Subcutaneous abdominal adipose tissue (tissue), 5 donors: ENCODE data around the gene SYNE4.
"Not testable (repeated sequence)": the region's sequence is repeated elsewhere in the genome, so short reads cannot be mapped to it uniquely, and the experiment has no call there.

Source experiments
- H3K27ac ChIP-seq: one replicate; pipeline ENCODE4 v1.7.0; 2013; ENCODE audit warnings: low read depth, mild to moderate bottlenecking, inconsistent platforms, low read length, moderate library complexity
- H3K27me3 ChIP-seq, 5 donors: one replicate each; pipeline ENCODE4 v1.7.0; 2013; ENCODE audit warnings: low read length in 5 of 5, inconsistent platforms in 1 of 5; ENCODE audit not compliant: control insufficient read depth in 5 of 5, insufficient read depth in 4 of 5
- H3K36me3 ChIP-seq, 5 donors: one replicate each; pipeline ENCODE4 v1.7.0; 2013; ENCODE audit warnings: low read length in 5 of 5; ENCODE audit not compliant: control insufficient read depth in 5 of 5, insufficient read depth in 5 of 5
- H3K4me1 ChIP-seq, 5 donors: one replicate each; pipeline ENCODE4 v1.7.0; 2013; ENCODE audit warnings: low read length in 5 of 5, mild to moderate bottlenecking in 3 of 5, moderate library complexity in 1 of 5; ENCODE audit not compliant: control insufficient read depth in 5 of 5, insufficient read depth in 5 of 5
- H3K4me3 ChIP-seq, 5 donors: one replicate each; pipeline ENCODE4 v1.7.0; 2013; ENCODE audit warnings: low read length in 5 of 5, low read depth in 1 of 5
- H3K9ac ChIP-seq, 5 donors: one replicate each; pipeline ENCODE4 v1.7.0; 2013; ENCODE audit warnings: low read length in 5 of 5, mild to moderate bottlenecking in 4 of 5, moderate library complexity in 3 of 5
- H3K9me3 ChIP-seq, 5 donors: one replicate each; pipeline ENCODE4 v1.7.0; 2013; ENCODE audit warnings: low read length in 5 of 5; ENCODE audit not compliant: control insufficient read depth in 5 of 5
- donor health status: healthy.
- donor health status: healthy.
- donor health status: healthy.
- donor health status: healthy.
- donor health status: healthy.

SYNE4 gene

GRCh38 chr19:35959040-35959967, 49.3 kb downstream of the SYNE4 start:
- Histone ChIP-seq H3K4me1 (peaks cover 0 to 13% (median 10%) of the 10 kb centered on the region in 5 donors), H3K27me3 (peaks cover 7 to 34% (median 25%) of the 10 kb centered on the region in 5 donors), H3K9me3 (peaks cover 0 to 6% (median 0%) of the 10 kb centered on the region in 5 donors), H3K9ac (no peak overlapping the region), H3K4me3 (peak overlapping the region in 3 of 5 donors; percentile 6 to 56 (median 29)), H3K36me3 (no peaks in the 10 kb centered on the region), H3K27ac (no peak overlapping the region)

- H3K4me1 ChIP-seq = peaks cover 0 to 14% (median 11%) of the 10 kb centered on the region in 5 donors
- H3K27ac ChIP-seq = no peak overlapping the region
- H3K4me3 ChIP-seq = peak overlapping the region in 2 of 5 donors; percentile 29 to 56
- no peaks in the 10 kb centered on the region for H3K36me3 ChIP-seq
- peaks cover 7 to 34% (median 25%) of the 10 kb centered on the region in 5 donors for H3K27me3 ChIP-seq
- H3K9me3 ChIP-seq = peaks cover 0 to 6% (median 0%) of the 10 kb centered on the region in 5 donors
- H3K9ac ChIP-seq = no peak overlapping the region
Measured at GRCh38 chr19:35958660-35959039, 50.0 kb downstream of the SYNE4 start.

GRCh38 chr19:35957411-35957810, 51.2 kb downstream of the SYNE4 start:
- H3K27ac ChIP-seq, H3K9me3 ChIP-seq, H3K9ac ChIP-seq, H3K36me3 ChIP-seq, H3K4me3 ChIP-seq: not testable (repeated sequence)
- Histone ChIP-seq H3K4me1 (peaks cover 0 to 26% (median 12%) of the 10 kb centered on the region in 5 donors), H3K27me3 (peaks cover 7 to 33% (median 28%) of the 10 kb centered on the region in 5 donors)

- Histone ChIP-seq H3K9me3 (peaks cover 0 to 6% (median 0%) of the 10 kb centered on the region in 5 donors), H3K36me3 (no peaks in the 10 kb centered on the region), H3K9ac (no peak overlapping the region), H3K27me3 (peaks cover 7 to 31% (median 28%) of the 10 kb centered on the region in 5 donors), H3K4me1 (peaks cover 0 to 26% (median 12%) of the 10 kb centered on the region in 5 donors), H3K4me3 (no peak overlapping the region), H3K27ac (no peak overlapping the region)
Measured at GRCh38 chr19:35955881-35956634, 52.6 kb downstream of the SYNE4 start.
